ENCODE measurements around the gene BCAM.

DNA sequence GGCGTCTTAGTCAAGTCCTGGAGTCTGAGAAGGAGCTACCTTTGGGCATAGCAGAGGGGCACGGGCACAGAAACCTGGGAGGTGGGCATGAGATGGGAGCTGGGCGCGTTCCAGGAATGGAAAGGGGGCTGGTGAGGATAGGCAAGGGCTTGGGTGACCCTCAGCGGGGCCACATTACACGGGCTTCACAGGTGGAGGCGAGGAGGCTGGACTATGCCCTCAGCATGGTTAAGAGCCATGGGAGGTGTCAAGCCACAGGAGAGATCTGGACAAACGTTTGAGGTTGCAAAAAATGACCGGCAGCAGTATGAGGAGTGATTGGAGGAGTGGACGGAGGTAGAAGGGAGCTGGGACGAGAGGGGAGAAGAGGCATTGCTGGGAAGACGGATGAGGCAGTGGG, 58.7 kb downstream of the BCAM start:
- TF ChIP-seq EZH2phosphoT487 (IDR thresholded peaks at IDR 0.05; ENCODE audit: insufficient read depth, low read depth) = no peak
- TF ChIP-seq EZH2 (IDR thresholded peaks at IDR 0.05; ENCODE audit: insufficient read depth, poor library complexity, severe bottlenecking) = no peak
